ENCODE data around the gene PSMB7.

DNA sequence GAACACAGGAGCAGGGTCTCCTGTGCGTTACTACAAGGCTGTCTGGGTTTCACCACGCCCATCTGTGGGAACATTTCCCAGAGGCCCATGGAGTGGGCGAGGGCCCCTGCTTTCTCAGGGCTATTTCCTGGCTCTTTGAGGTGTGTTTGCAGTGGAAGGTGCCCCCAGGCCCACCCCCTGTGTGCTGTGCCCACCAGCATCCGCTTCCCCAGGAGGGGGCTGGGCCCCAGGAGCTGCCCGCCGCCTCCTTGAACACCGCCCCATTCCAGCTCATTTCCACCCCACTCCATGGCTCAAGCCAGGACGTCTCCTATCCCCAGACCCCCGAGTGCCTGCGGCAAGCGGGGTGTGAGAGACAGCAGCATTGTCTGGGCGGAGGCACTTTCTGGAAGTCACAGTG, 87.0 kb downstream of the PSMB7 start:
- TF ChIP-seq, protein P1, sequence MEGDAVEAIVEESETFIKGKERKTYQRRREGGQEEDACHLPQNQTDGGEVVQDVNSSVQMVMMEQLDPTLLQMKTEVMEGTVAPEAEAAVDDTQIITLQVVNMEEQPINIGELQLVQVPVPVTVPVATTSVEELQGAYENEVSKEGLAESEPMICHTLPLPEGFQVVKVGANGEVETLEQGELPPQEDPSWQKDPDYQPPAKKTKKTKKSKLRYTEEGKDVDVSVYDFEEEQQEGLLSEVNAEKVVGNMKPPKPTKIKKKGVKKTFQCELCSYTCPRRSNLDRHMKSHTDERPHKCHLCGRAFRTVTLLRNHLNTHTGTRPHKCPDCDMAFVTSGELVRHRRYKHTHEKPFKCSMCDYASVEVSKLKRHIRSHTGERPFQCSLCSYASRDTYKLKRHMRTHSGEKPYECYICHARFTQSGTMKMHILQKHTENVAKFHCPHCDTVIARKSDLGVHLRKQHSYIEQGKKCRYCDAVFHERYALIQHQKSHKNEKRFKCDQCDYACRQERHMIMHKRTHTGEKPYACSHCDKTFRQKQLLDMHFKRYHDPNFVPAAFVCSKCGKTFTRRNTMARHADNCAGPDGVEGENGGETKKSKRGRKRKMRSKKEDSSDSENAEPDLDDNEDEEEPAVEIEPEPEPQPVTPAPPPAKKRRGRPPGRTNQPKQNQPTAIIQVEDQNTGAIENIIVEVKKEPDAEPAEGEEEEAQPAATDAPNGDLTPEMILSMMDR (IDR thresholded peaks at IDR 0.05; ENCODE audit: low read depth, low read length, poor library complexity, severe bottlenecking) = no peak
- TF ChIP-seq EZH2phosphoT487 (IDR thresholded peaks at IDR 0.05; ENCODE audit: borderline replicate concordance, low read length) = no peak

Measured in DOHH2 (cell line).